ENCODE measurements around the gene MPND. TPM values are rescaled to one million over a fixed set of nuclear protein-coding genes. Genes with fewer than 3 reads are reported as not detected.

The MPND gene
- total RNA-seq, 4 donors from 2014 or later, result 6.5 to 9.5 (median 8.9) TPM

- no peak for TF ChIP-seq EP300 (IDR thresholded peaks at IDR 0.05)
- TF ChIP-seq POLR2A (IDR thresholded peaks at IDR 0.05), result no peak
- no peak for TF ChIP-seq POLR2AphosphoS5 (IDR thresholded peaks at IDR 0.05)
- TF ChIP-seq CTCF (IDR thresholded peaks at IDR 0.05), result no peak
- no peaks in the 10 kb centered on the region for H3K9me3 ChIP-seq
- no peaks in the 10 kb centered on the region for H3K27me3 ChIP-seq
- DNase-seq (ENCODE audit: low spot score in 2 of 2), result no peak
- H3K4me1 ChIP-seq, result peaks cover 75% of the 10 kb centered on the region
- H3K27ac ChIP-seq, result peak overlapping the region; percentile 80
- H3K36me3 ChIP-seq, result peaks cover 3% of the 10 kb centered on the region
- 30% methylated on average over 11 of the region's 12 CpGs for WGBS
- peak overlapping the region; percentile 1 for H3K4me3 ChIP-seq
These were observed 46.7 kb downstream of the MPND start for GRCh38 chr19:4390017-4390566.

GRCh38 chr19:4390567-4391305, 47.4 kb downstream of the MPND start:
- Histone ChIP-seq H3K36me3 (peaks cover 3% of the 10 kb centered on the region), H3K27me3 (no peaks in the 10 kb centered on the region), H3K9me3 (no peaks in the 10 kb centered on the region), H3K4me3 (peak overlapping the region; percentile 1), H3K27ac (peak overlapping the region; percentile 80), H3K4me1 (peaks cover 80% of the 10 kb centered on the region)
- 25% methylated on average over 20 of the region's 21 CpGs for WGBS
- TF ChIP-seq POLR2AphosphoS5 (IDR thresholded peaks at IDR 0.05), result no peak
- TF ChIP-seq CTCF (IDR thresholded peaks at IDR 0.05), result no peak
- no peak for TF ChIP-seq EP300 (IDR thresholded peaks at IDR 0.05)
- TF ChIP-seq POLR2A (IDR thresholded peaks at IDR 0.05), result no peak
- no peak for DNase-seq (ENCODE audit: low spot score in 2 of 2)

GRCh38 chr19:4391306-4391693, 47.9 kb downstream of the MPND start:
- H3K4me1 ChIP-seq, result peaks cover 80% of the 10 kb centered on the region
- TF ChIP-seq CTCF (IDR thresholded peaks at IDR 0.05) (no peak), EP300 (IDR thresholded peaks at IDR 0.05) (no peak), POLR2A (IDR thresholded peaks at IDR 0.05) (no peak), POLR2AphosphoS5 (IDR thresholded peaks at IDR 0.05) (no peak)
- H3K27ac ChIP-seq, result peak overlapping the region; percentile 80
- no peak for DNase-seq (ENCODE audit: low spot score in 2 of 2)
- H3K36me3 ChIP-seq, result peaks cover 3% of the 10 kb centered on the region
- H3K27me3 ChIP-seq, result no peaks in the 10 kb centered on the region
- WGBS, result 53% methylated on average over 9 of the region's 9 CpGs
- peak overlapping the region; percentile 16 for H3K4me3 ChIP-seq
- H3K9me3 ChIP-seq, result no peaks in the 10 kb centered on the region

- H3K27me3 ChIP-seq, result no peaks in the 10 kb centered on the region
- peak overlapping the region; percentile 16 for H3K4me3 ChIP-seq
- H3K9me3 ChIP-seq, result no peaks in the 10 kb centered on the region
- DNase-seq (ENCODE audit: low spot score in 2 of 2), result no peak
- H3K36me3 ChIP-seq, result no peaks in the 10 kb centered on the region
- H3K27ac ChIP-seq, result peak overlapping the region; percentile 80
- H3K4me1 ChIP-seq, result peaks cover 84% of the 10 kb centered on the region
- TF ChIP-seq POLR2AphosphoS5 (IDR thresholded peaks at IDR 0.05), result peak in 1 of 3 donors; percentile 72
- no peak for TF ChIP-seq EP300 (IDR thresholded peaks at IDR 0.05)
- WGBS, result 55% methylated on average over 15 of the region's 20 CpGs
These were observed 48.5 kb downstream of the MPND start for GRCh38 chr19:4391701-4392483.

GRCh38 chr19:4393947-4394590, 50.7 kb downstream of the MPND start:
- TF ChIP-seq POLR2AphosphoS5 (IDR thresholded peaks at IDR 0.05) (no peak), CTCF (IDR thresholded peaks at IDR 0.05) (no peak), EP300 (IDR thresholded peaks at IDR 0.05) (no peak), POLR2A (IDR thresholded peaks at IDR 0.05) (no peak)
- H3K4me3 ChIP-seq, result no peak overlapping the region
- H3K9me3 ChIP-seq, result no peaks in the 10 kb centered on the region
- H3K4me1 ChIP-seq, result peaks cover 88% of the 10 kb centered on the region
- no peak for DNase-seq (ENCODE audit: low spot score in 2 of 2)
- H3K36me3 ChIP-seq, result no peaks in the 10 kb centered on the region
- H3K27ac ChIP-seq, result peak overlapping the region; percentile 36
- no peaks in the 10 kb centered on the region for H3K27me3 ChIP-seq
- WGBS, result 42% methylated on average over 7 of the region's 8 CpGs
